ENCODE measurements around the gene RNF213.
"Not testable (repeated sequence)": the region's sequence is repeated elsewhere in the genome, so short reads cannot be mapped to it uniquely, and the experiment has no call there.

RNF213 gene

GRCh38 chr17:80319999-80320344, 59.3 kb downstream of the RNF213 start:
- DNase-seq (ENCODE audit: low spot score), result no peak

DNA sequence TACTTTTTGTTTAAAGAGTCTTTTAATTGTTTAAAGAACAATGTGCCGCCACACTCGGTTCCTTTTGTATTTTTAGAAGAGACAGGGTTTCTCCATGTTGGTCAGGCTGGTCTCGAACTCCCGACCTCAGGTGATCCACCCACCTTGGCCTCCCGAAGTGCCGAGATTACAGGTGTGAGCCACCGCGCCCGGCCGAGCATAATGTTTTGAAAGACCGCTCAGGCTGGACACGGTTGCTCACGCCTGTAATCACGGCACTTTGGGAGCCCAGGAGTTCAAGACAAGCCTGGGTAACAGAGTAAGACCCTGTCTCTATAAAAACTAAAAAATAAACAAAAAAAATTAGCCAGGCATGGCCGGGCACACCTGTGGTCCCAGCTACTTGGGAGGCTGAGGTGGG, 59.8 kb downstream of the RNF213 start:
- DNase-seq (ENCODE audit: low spot score), result no peak

DNA sequence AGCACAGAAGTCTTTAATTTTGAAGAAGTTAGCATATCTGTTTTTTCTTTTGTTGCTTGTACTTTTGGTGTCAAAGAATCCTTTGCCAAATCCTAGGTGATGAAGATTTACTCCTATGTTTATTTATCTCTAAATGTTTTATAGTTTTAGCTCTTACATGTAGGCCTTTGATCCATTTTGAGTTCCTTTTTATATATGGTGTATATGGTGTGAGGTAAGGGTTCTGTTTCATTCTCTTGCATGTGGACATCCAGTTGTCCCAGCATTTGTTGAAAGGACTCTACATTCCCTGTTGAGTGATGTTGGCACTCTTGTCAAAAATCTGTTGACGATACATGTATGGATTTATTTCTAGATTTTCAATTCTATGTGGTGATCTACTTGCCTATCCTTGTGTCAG, 62.2 kb downstream of the RNF213 start:
- DNase-seq (ENCODE audit: low spot score), result no peak

- DNase-seq (ENCODE audit: low spot score), result no peak
These were observed 63.3 kb downstream of the RNF213 start for GRCh38 chr17:80323982-80324381.

DNA sequence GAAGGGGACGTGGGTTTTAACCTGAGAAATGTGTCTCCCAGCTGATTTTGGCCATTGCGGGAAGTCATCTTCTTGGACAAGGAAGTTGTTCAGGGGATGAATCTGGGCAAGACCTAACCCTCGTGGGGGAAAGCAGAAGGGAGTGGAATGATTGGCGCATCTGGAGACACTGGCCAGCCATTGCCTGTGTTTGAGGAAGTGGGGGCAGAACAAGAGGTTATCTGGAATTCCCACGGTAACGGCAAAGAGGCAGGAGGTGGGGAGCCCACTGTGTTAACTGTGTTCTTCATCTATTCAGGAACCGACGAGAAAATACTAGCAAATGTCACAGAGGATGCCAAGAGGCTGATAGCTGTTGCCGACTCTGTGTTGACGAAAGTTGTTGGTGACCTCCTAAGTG, 66.9 kb downstream of the RNF213 start:
- no peak for DNase-seq (ENCODE audit: low spot score)

DNA sequence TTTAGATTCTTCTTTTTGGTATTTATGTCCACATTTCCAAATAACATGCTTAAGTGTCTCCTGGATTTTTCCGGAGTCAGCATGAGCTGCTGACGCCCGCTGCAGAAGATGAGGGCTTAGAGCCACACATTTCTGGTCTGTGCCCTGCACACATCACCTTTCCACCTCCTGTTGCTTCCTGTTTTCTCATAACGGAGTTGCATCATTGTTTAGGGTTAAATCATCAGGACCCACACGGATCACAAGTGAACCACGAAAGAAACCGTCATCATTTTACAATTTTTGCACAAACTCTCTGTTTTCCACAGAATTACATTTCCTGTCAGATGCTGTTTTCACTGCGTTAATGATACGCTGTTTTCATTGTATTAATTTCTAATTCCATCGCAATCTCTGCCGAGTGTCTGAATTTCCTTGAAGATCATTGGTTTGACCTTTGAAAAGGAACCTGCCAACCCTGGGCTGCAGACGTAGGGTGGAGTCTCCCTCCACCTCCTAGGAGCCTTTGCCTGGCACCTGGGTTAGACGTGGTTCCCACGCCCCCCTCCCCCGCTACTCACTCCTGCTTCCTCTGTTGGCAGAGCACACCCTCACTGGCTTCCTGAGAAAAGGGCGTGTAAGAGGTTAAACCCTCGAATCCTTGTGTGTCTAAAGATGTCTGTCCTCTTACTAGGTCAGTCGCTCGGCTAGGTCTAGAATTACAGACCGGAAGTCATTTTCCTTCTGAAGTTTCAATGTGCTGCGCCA, 68.2 kb downstream of the RNF213 start:
- no peak for DNase-seq (ENCODE audit: low spot score)

GRCh38 chr17:80329421-80329820, 68.8 kb downstream of the RNF213 start:
- not testable (repeated sequence) for DNase-seq (ENCODE audit: low spot score)

DNA sequence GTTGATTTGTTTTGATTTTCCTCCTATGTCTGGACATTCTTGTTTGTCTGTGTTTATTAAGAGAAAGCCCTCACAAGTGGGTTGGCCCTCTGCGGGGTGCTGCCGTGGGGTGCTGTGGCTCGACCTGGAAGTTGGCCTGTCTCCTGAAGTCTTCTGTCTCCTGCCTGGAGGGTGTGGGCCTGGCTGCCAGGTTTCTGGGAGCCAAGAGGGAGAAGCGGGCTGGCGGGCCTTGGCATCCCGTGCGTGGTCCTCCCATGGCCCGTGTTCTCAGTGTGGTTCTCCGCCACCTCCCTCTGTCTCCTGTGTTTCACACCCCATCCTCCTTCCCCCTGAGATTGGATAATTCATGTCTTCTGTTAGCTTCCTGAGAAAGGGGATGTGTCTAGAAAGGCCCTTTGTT, 69.6 kb downstream of the RNF213 start:
- DNase-seq (ENCODE audit: low spot score), result no peak

- not testable (repeated sequence) for DNase-seq (ENCODE audit: low spot score)
These were observed 70.3 kb downstream of the RNF213 start for GRCh38 chr17:80330938-80331337.

GRCh38 chr17:80331820-80332219, 71.2 kb downstream of the RNF213 start:
- DNase-seq (ENCODE audit: low spot score), result no peak

DNA sequence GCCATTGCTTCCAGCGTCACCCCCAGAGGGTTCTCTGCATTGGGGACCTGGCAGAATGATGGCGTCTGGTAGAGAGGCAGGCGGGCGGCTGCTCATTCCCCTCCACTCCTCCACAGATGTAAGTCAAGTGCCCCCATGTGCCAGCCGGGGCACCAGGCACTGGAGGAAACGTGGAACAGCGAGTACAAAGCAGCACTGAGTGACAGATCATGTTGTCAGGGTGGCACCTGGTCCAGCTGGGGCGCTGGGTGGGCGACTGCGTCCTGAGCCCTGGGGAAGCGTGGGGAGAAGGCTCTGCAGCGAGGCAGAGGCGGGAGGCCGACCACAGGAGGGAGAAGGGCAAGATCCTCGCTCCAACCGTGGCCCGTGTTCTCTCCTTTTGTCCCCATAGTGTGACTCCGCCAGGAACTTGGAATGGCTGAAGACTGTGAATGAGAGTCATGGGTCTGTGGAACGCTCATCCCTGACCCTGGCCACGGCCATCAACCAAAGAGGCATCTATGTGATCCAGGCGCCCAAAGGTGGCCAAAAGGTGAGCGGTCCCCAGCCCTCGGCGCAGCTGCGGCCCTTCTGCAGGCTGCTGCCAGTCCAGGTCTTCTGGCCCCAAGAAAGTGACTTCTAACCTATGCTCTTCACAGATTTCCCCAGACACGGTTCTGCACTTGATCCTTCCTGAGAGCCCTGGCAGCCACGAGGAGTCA, 76.7 kb downstream of the RNF213 start:
- DNase-seq (ENCODE audit: low spot score), result no peak

DNA sequence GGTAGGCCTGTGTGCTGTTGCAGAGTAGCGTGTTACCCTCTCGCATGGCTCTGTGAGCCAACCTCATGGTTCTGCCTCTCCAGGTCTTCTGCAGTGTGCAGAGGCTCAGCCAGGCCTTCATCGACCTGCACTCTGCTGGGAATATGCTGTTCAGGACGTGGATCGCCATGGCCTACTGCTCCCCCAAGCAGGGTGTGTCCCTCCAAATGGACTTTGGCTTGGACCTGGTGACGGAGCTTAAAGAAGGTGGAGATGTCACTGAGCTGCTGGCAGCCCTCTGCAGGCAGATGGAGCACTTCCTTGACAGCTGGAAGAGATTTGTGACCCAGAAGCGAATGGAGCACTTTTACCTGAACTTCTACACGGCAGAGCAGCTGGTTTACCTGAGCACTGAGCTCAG, 78.5 kb downstream of the RNF213 start:
- DNase-seq (ENCODE audit: low spot score), result no peak

DNA sequence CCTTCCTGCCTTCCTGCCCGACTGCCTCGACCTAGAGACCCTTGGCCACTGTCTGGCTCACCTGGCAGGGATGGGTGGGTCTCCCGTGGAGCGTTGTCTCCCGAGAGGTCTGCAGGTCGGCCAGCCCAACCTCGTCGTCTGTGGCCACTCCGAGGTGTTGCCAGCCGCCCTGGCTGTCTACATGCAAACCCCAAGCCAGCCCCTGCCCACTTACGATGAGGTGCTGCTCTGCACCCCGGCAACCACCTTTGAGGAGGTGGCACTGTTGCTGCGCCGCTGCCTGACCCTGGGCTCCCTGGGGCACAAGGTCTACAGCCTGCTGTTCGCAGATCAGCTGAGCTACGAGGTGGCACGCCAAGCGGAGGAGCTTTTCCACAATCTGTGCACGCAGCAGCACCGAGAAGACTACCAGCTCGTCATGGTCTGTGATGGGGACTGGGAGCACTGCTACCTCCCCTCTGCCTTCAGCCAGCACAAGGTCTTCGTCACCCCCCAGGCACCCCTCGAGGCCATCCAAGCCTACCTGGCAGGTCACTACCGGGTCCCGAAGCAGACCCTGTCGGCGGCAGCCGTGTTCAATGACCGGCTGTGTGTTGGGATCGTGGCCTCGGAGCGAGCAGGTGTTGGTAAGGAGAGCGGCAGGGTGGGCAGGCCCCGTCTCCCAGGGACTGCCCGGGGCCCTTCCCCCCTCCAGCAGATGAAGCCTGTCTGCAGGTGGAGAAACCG, 79.2 kb downstream of the RNF213 start:
- no peak for DNase-seq (ENCODE audit: low spot score)

- no peak for DNase-seq (ENCODE audit: low spot score)
These were observed 84.7 kb downstream of the RNF213 start for GRCh38 chr17:80345321-80345720.

DNA sequence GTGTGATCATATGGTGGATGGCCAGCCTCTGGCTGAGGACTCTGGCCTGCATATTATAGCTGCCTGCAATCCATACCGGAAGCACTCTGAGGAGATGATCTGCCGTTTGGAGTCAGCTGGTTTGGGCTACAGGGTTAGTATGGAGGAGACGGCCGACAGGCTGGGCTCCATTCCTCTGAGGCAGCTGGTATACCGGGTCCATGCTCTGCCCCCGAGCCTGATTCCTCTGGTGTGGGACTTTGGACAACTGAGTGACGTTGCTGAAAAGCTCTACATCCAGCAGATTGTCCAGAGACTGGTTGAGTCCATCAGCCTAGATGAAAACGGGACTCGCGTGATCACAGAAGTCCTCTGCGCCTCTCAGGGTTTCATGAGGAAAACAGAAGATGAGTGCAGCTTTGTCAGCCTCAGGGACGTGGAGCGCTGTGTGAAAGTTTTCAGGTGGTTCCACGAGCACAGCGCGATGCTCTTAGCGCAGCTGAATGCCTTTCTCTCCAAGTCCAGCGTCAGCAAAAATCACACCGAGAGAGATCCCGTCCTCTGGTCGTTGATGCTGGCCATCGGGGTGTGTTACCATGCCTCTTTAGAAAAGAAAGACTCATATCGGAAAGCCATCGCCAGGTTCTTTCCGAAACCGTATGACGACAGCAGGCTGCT, 85.3 kb downstream of the RNF213 start:
- DNase-seq (ENCODE audit: low spot score), result no peak

- no peak for DNase-seq (ENCODE audit: low spot score)
These were observed 86.0 kb downstream of the RNF213 start for GRCh38 chr17:80346498-80347275.

GRCh38 chr17:80347536-80347935, 86.9 kb downstream of the RNF213 start:
- DNase-seq (ENCODE audit: low spot score), result no peak

DNA sequence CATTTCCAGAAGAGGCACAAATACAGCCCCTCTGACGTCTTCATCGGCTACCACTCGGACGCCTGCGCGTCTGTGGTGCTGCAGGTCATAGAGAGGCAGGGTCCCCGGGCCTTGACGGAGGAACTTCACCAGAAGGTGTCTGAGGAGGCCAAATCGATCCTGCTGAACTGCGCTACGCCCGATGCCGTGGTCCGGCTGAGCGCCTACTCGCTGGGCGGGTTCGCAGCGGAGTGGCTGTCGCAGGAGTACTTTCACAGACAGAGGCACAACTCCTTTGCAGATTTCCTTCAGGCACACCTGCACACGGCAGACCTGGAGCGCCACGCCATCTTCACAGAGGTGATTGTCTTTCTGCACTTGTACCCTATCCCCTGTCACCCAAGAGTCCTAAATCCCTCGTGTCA, 87.3 kb downstream of the RNF213 start:
- DNase-seq (ENCODE audit: low spot score), result no peak

DNA sequence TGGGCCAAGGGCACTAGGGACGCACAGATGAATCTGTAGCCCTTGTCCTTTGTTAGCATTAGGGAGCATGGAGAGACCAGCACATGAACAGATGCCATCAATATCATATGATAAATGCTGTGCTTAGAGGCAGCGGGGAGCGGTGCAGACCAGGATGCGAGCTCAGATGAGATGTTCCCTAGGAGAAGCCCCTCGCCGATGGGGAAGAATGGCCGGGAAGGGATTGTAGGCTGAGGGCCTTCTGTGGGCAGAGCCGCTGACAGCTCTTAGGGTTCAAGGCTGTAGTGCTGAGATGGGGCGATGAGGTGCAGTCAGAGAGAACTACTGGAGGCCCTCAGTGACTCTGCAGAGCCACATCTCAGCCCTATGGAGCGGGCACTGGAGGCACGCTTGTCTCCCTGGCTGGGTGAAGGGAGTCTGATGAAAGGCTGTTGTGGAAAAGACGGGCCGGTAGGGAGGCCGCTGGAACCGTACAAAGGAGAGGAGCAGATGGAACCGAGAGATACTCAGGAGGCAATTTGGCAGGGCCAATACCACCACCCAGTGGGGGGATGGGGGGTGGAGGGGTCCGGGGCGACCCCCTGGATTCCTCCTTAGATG, 88.0 kb downstream of the RNF213 start:
- DNase-seq (ENCODE audit: low spot score), result no peak

DNA sequence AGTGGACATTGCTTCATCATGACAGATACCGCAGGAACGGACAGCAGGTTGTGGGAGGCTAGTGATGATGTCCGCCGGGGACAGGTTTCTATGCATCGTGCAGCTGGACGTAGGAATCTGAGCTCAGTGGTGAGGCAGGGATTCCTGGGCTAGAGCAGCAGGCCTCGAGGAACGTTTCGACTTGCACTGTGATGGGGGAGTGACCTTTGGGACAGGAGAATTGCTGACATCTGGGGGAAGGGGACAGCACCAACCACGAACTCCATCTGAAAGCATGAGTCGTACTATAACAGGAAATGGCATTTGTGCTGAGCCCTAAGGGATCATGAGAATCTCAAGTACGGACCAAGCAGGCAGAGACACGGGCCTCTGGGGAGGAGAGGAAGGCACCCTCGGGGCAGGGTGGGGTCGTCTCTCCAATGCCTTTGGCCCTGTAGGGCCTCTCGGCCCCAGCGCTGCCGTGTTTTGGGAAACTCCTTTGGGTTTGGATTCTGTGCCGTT, 88.5 kb downstream of the RNF213 start:
- DNase-seq (ENCODE audit: low spot score), result peak; percentile 36

DNA sequence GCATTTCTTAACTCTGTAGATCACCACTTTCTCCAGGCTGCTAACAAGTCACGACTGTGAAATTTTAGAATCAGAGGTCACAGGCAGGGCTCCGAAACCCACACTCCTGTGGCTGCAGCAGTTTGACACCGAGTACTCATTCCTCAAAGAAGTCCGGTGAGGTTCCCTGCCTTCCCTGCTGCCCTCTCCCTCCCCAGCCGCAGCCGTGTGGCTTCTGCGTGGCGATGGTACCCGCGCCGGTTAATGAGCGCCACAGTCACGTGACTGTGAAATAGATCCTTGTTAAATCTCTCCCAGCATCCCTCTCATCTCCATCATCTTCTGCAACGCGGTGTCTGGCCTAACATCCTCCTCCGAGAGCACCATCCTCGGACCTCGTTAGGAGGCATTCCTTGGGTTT, 89.1 kb downstream of the RNF213 start:
- DNase-seq (ENCODE audit: low spot score), result no peak

Data from AG08396 (cell line).